ENCODE data around the gene FGF9. TPM values are rescaled to one million over a fixed set of nuclear protein-coding genes. Genes with fewer than 3 reads are reported as not detected.

The FGF9 gene
- total and polyA plus RNA-seq, 2 donors (not counting 1 experiment from before 2014, with no cell fraction given) = 0.13 to 3.0 TPM

DNA sequence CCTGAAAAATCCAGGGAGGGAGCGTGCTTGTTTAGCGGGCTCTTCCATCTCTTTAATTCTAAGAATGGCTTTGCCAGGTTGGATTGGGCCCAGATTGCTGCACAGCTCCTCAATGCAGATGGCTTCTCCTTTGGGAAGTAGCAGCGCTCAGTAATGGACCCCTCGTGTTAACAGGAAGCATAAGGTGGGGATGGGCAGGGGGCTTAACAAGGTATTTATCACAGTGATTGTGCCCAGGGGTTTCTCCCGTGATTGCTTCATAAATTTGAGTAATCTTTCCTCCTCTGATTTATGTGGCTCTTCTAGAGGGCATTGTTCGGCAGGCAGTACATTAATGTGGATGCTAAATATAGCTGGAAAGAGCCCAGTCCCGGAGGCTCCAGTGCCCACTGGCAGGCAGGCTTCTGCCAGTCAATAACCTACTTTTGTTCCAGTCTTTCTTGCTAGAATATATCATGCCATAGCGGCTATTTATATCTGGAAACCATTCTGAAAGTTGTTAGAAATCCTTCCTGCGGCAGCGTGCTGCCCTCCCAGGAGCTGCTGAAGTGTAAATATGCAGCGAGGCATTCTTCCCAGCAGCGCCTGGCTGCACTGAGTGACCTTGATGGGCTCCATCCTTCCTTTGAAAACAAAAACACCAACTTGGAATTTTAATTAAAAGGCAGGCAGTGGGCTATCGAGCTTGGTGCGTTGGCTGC, 65.0 kb downstream of the FGF9 start:
- WGBS (ENCODE audit: insufficient coverage) = 33% methylated on average over 12 of the region's 14 CpGs
- POLR2A ChIA-PET = no interaction called here

DNA sequence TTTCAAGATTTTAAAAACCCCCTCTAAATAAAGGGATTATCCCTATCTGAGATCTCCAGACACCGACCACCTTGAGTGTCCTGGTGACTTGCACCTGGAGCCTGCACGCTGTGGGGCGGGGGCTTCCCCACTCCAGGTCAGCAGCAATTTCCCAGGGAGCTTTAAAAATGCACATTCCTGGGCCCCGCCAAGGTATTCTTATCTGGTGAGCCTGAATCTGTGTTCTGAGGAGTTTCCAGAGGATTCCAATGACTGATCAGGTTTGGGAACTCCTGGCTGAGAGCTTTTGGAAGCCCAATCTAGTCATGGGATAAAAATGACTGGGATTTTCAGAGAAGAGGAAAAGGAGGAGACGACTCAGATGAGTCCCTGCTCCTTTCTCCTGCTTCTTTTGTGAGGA, 66.1 kb downstream of the FGF9 start:
- H3K4me3 Mint-ChIP-seq = no peak overlapping the region
- no peaks in the 10 kb centered on the region for H3K4me1 ChIP-seq (ENCODE audit: control insufficient read depth in 2 of 2, insufficient read depth in 2 of 2, low read length in 2 of 2)
- no peak overlapping the region for H3K4me2 ChIP-seq (replicated peaks; ENCODE audit: low read depth, low read length, poor library complexity, severe bottlenecking)
- H3K79me2 ChIP-seq (ENCODE audit: control insufficient read depth, insufficient read depth, low read length) = no peaks in the 10 kb centered on the region
- H2AFZ ChIP-seq (ENCODE audit: insufficient read depth, low read depth, low read length, poor library complexity, severe bottlenecking) = no peak overlapping the region
- no peak overlapping the region for H3K27ac ChIP-seq (ENCODE audit: low read length in 2 of 2)
- H3K36me3 ChIP-seq (replicated peaks in 1 of 2; ENCODE audit: control extremely low read depth in 1 of 2, control insufficient read depth in 1 of 2, extremely low read depth in 1 of 2, insufficient read depth in 2 of 2, low read length in 1 of 2) = no peaks in the 10 kb centered on the region
- ChIA-PET CTCF (interaction anchor here (1.0 kb wide), 1 partner anchor 99 kb away, joined by 5 read pairs; no protein-coding TSS in a partner anchor), POLR2A (no interaction called here)
- no peak for ATAC-seq (ENCODE audit: low read depth)
- no peak overlapping the region for H3K27ac Mint-ChIP-seq
- no peaks in the 10 kb centered on the region for H3K27me3 Mint-ChIP-seq
- intact Hi-C loops (cut with micrococcal nuclease) = no loop called here
- no peak for DNase-seq
- peaks cover 0 to 9% (median 0%) of the 10 kb centered on the region in 4 experiments for H3K27me3 ChIP-seq (replicated peaks in 1 of 4; ENCODE audit: control extremely low read depth in 1 of 4, control insufficient read depth in 3 of 4, insufficient read depth in 4 of 4, low read length in 3 of 4)
- no peaks in the 10 kb centered on the region for H3K4me1 Mint-ChIP-seq
- H4K20me1 ChIP-seq (ENCODE audit: control insufficient read depth, insufficient read depth, low read length, poor library complexity, severe bottlenecking) = no peaks in the 10 kb centered on the region
- no peak overlapping the region for H3K9ac ChIP-seq (ENCODE audit: low read length)
- no peak for TF ChIP-seq EZH2 (IDR thresholded peaks at IDR 0.05; ENCODE audit: borderline replicate concordance, insufficient read depth, low read depth, low read length, poor library complexity, severe bottlenecking)
- TF ChIP-seq, protein P1, sequence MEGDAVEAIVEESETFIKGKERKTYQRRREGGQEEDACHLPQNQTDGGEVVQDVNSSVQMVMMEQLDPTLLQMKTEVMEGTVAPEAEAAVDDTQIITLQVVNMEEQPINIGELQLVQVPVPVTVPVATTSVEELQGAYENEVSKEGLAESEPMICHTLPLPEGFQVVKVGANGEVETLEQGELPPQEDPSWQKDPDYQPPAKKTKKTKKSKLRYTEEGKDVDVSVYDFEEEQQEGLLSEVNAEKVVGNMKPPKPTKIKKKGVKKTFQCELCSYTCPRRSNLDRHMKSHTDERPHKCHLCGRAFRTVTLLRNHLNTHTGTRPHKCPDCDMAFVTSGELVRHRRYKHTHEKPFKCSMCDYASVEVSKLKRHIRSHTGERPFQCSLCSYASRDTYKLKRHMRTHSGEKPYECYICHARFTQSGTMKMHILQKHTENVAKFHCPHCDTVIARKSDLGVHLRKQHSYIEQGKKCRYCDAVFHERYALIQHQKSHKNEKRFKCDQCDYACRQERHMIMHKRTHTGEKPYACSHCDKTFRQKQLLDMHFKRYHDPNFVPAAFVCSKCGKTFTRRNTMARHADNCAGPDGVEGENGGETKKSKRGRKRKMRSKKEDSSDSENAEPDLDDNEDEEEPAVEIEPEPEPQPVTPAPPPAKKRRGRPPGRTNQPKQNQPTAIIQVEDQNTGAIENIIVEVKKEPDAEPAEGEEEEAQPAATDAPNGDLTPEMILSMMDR (IDR thresholded peaks at IDR 0.05) = no peak
- H3K9me3 ChIP-seq (ENCODE audit: control extremely low read depth in 1 of 3, control insufficient read depth in 2 of 3, insufficient read depth in 1 of 3, low read length in 2 of 3) = peaks cover 0 to 3% (median 3%) of the 10 kb centered on the region in 3 donors
- H3K9me3 Mint-ChIP-seq (ENCODE audit: insufficient read depth) = no peaks in the 10 kb centered on the region
- 82% methylated on average over 2 of the region's 5 CpGs for WGBS (ENCODE audit: insufficient coverage)
- H3K4me3 ChIP-seq (ENCODE audit: control extremely low read depth in 1 of 5, extremely low read depth in 1 of 5, insufficient read depth in 1 of 5, low read depth in 2 of 5, low read length in 4 of 5) = no peak overlapping the region

More for the DNA sequence above, 65.0 kb downstream of the FGF9 start:
- H3K4me3 Mint-ChIP-seq = no peak overlapping the region
- Histone ChIP-seq H2AFZ (ENCODE audit: insufficient read depth, low read depth, low read length, poor library complexity, severe bottlenecking) (no peak overlapping the region), H3K9ac (ENCODE audit: low read length) (no peak overlapping the region), H3K4me3 (ENCODE audit: control extremely low read depth in 1 of 5, extremely low read depth in 1 of 5, insufficient read depth in 1 of 5, low read depth in 2 of 5, low read length in 4 of 5) (no peak overlapping the region), H3K27me3 (replicated peaks in 1 of 4; ENCODE audit: control extremely low read depth in 1 of 4, control insufficient read depth in 3 of 4, insufficient read depth in 4 of 4, low read length in 3 of 4) (peaks cover 0 to 13% (median 0%) of the 10 kb centered on the region in 4 experiments), H3K9me3 (ENCODE audit: control extremely low read depth in 1 of 3, control insufficient read depth in 2 of 3, insufficient read depth in 1 of 3, low read length in 2 of 3) (peaks cover 0 to 6% (median 3%) of the 10 kb centered on the region in 3 donors), H4K20me1 (ENCODE audit: control insufficient read depth, insufficient read depth, low read length, poor library complexity, severe bottlenecking) (no peaks in the 10 kb centered on the region), H3K36me3 (replicated peaks in 1 of 2; ENCODE audit: control extremely low read depth in 1 of 2, control insufficient read depth in 1 of 2, extremely low read depth in 1 of 2, insufficient read depth in 2 of 2, low read length in 1 of 2) (no peaks in the 10 kb centered on the region), H3K4me2 (replicated peaks; ENCODE audit: low read depth, low read length, poor library complexity, severe bottlenecking) (no peak overlapping the region), H3K79me2 (ENCODE audit: control insufficient read depth, insufficient read depth, low read length) (no peaks in the 10 kb centered on the region), H3K27ac (ENCODE audit: low read length in 2 of 2) (no peak overlapping the region), H3K4me1 (ENCODE audit: control insufficient read depth in 2 of 2, insufficient read depth in 2 of 2, low read length in 2 of 2) (no peaks in the 10 kb centered on the region)
- intact Hi-C loops (cut with micrococcal nuclease) = no loop called here
- CTCF ChIA-PET = interaction anchor here (0.7 kb wide), 1 partner anchor 110 kb away, joined by 6 read pairs; no protein-coding TSS in a partner anchor
- no peaks in the 10 kb centered on the region for H3K9me3 Mint-ChIP-seq (ENCODE audit: insufficient read depth)
- ATAC-seq (ENCODE audit: low read depth) = no peak
- no peak overlapping the region for H3K27ac Mint-ChIP-seq
- TF ChIP-seq, protein P1 (IDR thresholded peaks at IDR 0.05) = no peak
- TF ChIP-seq EZH2 (IDR thresholded peaks at IDR 0.05; ENCODE audit: borderline replicate concordance, insufficient read depth, low read depth, low read length, poor library complexity, severe bottlenecking) = no peak
- DNase-seq = no peak
- no peaks in the 10 kb centered on the region for H3K4me1 Mint-ChIP-seq
- H3K27me3 Mint-ChIP-seq = no peaks in the 10 kb centered on the region
